SK-N-SH (cell line): ENCODE measurements around the gene GNG4. TPM values are rescaled to one million over a fixed set of nuclear protein-coding genes. Genes with fewer than 3 reads are reported as not detected.

Experiments used
- CTCF ChIA-PET: fragments of 300-600, 350-600 bp; formaldehyde crosslinking; extraction: SDS; loops from one replicate; lab custom pipeline; 2021; lab: Yijun Ruan, JAX
- POLR2A ChIA-PET: fragments of 350-600 bp; sonication (Branson Sonifier 250); formaldehyde crosslinking; extraction: SDS; loops from one replicate; lab custom pipeline; 2020; ENCODE audit warnings: antibody characterized with exemption, inconsistent platforms; lab: Yijun Ruan, JAX
- DNase-seq: peaks from one replicate; pipeline ENCODE4 v3.0.0; 2012
- H2AFZ ChIP-seq: fragments of 200-600 bp; sonication (generic); 2 replicates; pipeline ENCODE4 v1.8.1; 2016; ENCODE audit warnings: antibody characterized with exemption, mild to moderate bottlenecking, low read depth
- H3F3A ChIP-seq: fragments of 200-600 bp; sonication (generic); replicated peaks from 2 replicates; pipeline ENCODE3; 2016; ENCODE audit warnings: antibody characterized with exemption, mild to moderate bottlenecking; ENCODE audit not compliant: insufficient read depth
- H3K27ac ChIP-seq, 2 experiments: fragments of 200-500 bp in 1 of 2; fragments of 200-600 bp in 1 of 2; sonication (Bioruptor generic) in 1 of 2; sonication (generic), shearing (Covaris generic) in 1 of 2; 2 replicates each; pipeline versions ENCODE4 v1.5.1 to v1.6.1; 2014 to 2016; ENCODE audit warnings: low read depth in 2 of 2, inconsistent platforms in 1 of 2, low read length in 1 of 2, mild to moderate bottlenecking in 1 of 2, mixed read lengths in 1 of 2
- H3K27me3 ChIP-seq: fragments of 200-600 bp; sonication (generic), shearing (Covaris generic); 2 replicates; pipeline ENCODE4 v1.6.1; 2016; ENCODE audit warnings: mixed run types; ENCODE audit not compliant: insufficient read depth
- H3K36me3 ChIP-seq, 2 experiments: fragments of 200-500 bp in 1 of 2; fragments of 200-600 bp in 1 of 2; sonication (Bioruptor generic) in 1 of 2; sonication (generic) in 1 of 2; replicated peaks in 1 of 2; 2 replicates each; pipeline versions ENCODE3 to v1.5.1; 2014 to 2016; ENCODE audit warnings: low read length in 1 of 2, mild to moderate bottlenecking in 1 of 2; ENCODE audit not compliant: insufficient read depth in 2 of 2, control insufficient read depth in 1 of 2
- H3K4me1 ChIP-seq, 2 experiments: fragments of 200-500 bp in 1 of 2; fragments of 200-600 bp in 1 of 2; sonication (Bioruptor generic) in 1 of 2; sonication (generic), shearing (Covaris generic) in 1 of 2; 2 replicates each; pipeline versions ENCODE4 v1.5.1 to v1.6.1; 2014 to 2016; ENCODE audit warnings: low read depth in 1 of 2, low read length in 1 of 2, mixed run types in 1 of 2; ENCODE audit not compliant: insufficient read depth in 2 of 2, control insufficient read depth in 1 of 2
- H3K4me2 ChIP-seq: fragments of 200-600 bp; sonication (generic), shearing (Covaris generic); 2 replicates; pipeline ENCODE4 v1.6.1; 2017; ENCODE audit warnings: mixed run types
- H3K4me3 ChIP-seq, 2 experiments: fragments of 200-500 bp in 1 of 2; fragments of 200-600 bp in 1 of 2; sonication (Bioruptor generic) in 1 of 2; sonication (generic), shearing (Covaris generic) in 1 of 2; 2 replicates each; pipeline versions ENCODE4 v1.5.1 to v1.8.1; 2014 to 2016; ENCODE audit warnings: low read depth in 2 of 2, inconsistent platforms in 1 of 2, low read length in 1 of 2, mild to moderate bottlenecking in 1 of 2, mixed read lengths in 1 of 2, moderate library complexity in 1 of 2
- H3K79me2 ChIP-seq: fragments of 200-600 bp; sonication (generic); 2 replicates; pipeline ENCODE4 v1.8.1; 2017; ENCODE audit warnings: mild to moderate bottlenecking; ENCODE audit not compliant: insufficient read depth
- H3K9ac ChIP-seq: fragments of 200-600 bp; sonication (generic); 2 replicates; pipeline ENCODE4 v1.6.1; 2017; ENCODE audit warnings: mixed run types
- H3K9me2 ChIP-seq: fragments of 200-600 bp; sonication (generic); 2 replicates; pipeline ENCODE4 v1.6.1; 2017; ENCODE audit warnings: mixed run types
- H3K9me3 ChIP-seq: fragments of 200-600 bp; sonication (generic); 2 replicates; pipeline ENCODE4 v1.6.1; 2017; ENCODE audit warnings: mixed run types, mild to moderate bottlenecking, moderate library complexity
- H4K20me1 ChIP-seq: fragments of 200-600 bp; sonication (generic); 2 replicates; pipeline ENCODE4 v1.6.1; 2017; ENCODE audit warnings: mild to moderate bottlenecking, mixed run types; ENCODE audit not compliant: insufficient read depth
- CHD2 ChIP-seq: fragments of 150-350 bp; IDR thresholded peaks from 2 replicates; pipeline ENCODE4 v1.6.1; 2018; ENCODE audit warnings: low read length; ENCODE audit not compliant: partially characterized antibody
- ELF1 ChIP-seq: IDR thresholded peaks from 2 replicates; pipeline ENCODE4 v1.4.0; 2012
- EP300 ChIP-seq, 2 experiments: IDR thresholded peaks; 2 replicates each; pipeline versions ENCODE4 v1.4.0 to v1.6.1; 2012; ENCODE audit warnings: borderline replicate concordance in 1 of 2, low read depth in 1 of 2, low read length in 1 of 2
- FOXM1 ChIP-seq: IDR thresholded peaks from 2 replicates; pipeline ENCODE4 v1.4.0; 2012; ENCODE audit warnings: low read depth, mild to moderate bottlenecking
- GATA2 ChIP-seq: sonication (generic); formaldehyde crosslinking; IDR thresholded peaks from 2 replicates; pipeline ENCODE4 v1.5.0; 2020; ENCODE audit warnings: mild to moderate bottlenecking, missing genetic modification reagents
- MEF2A ChIP-seq: IDR thresholded peaks from 2 replicates; pipeline ENCODE4 v1.4.0; 2012; ENCODE audit warnings: low read depth, borderline replicate concordance
- NFIC ChIP-seq: IDR thresholded peaks from 2 replicates; pipeline ENCODE4 v1.4.0; 2012; ENCODE audit warnings: borderline replicate concordance
- PBX3 ChIP-seq: IDR thresholded peaks from 2 replicates; pipeline ENCODE4; 2012
- POLR2AphosphoS5 ChIP-seq: IDR thresholded peaks from 2 replicates; pipeline ENCODE4 v1.6.1; 2012; ENCODE audit warnings: low read depth, low read length
- RFX5 ChIP-seq: IDR thresholded peaks from 2 replicates; pipeline ENCODE4 v1.6.1; 2012; ENCODE audit warnings: mild to moderate bottlenecking, improper control_type of control experiment, low read length
- SIN3A ChIP-seq: IDR thresholded peaks from 2 replicates; pipeline ENCODE4 v1.6.1; 2012; ENCODE audit warnings: low read depth, mild to moderate bottlenecking, low read length, moderate library complexity, borderline replicate concordance
- SMC3 ChIP-seq: IDR thresholded peaks from 2 replicates; pipeline ENCODE4 v1.6.1; 2012; ENCODE audit warnings: low read depth, low read length, improper control_type of control experiment
- TAF1 ChIP-seq: IDR thresholded peaks from 2 replicates; pipeline ENCODE4 v1.6.1; 2012; ENCODE audit warnings: low read depth, mild to moderate bottlenecking, low read length, moderate library complexity, borderline replicate concordance
- TEAD4 ChIP-seq: IDR thresholded peaks from 2 replicates; pipeline ENCODE4 v1.4.0; 2012; ENCODE audit warnings: mild to moderate bottlenecking, borderline replicate concordance; ENCODE audit not compliant: insufficient read depth
- USF1 ChIP-seq: IDR thresholded peaks from 2 replicates; pipeline ENCODE4 v1.4.0; 2012; ENCODE audit warnings: low read depth, borderline replicate concordance
- USF2 ChIP-seq: fragments of 150-350 bp; IDR thresholded peaks from 2 replicates; pipeline ENCODE4 v1.6.1; 2017; ENCODE audit warnings: antibody characterized with exemption, low read length, low read depth, borderline replicate concordance
- ZBTB33 ChIP-seq: IDR thresholded peaks from 2 replicates; pipeline ENCODE4 v1.4.0; 2012; ENCODE audit warnings: low read depth, borderline replicate concordance
- WGBS: methylation state at CpG from one replicate; pipeline ENCODE4 v1.1.6; 2017; ENCODE audit warnings: low lambda C conversion rate; 5-methylcytosine and 5-hydroxymethylcytosine counted together
- polyA plus RNA-seq, 3 experiments: library from polyadenylated mRNA; depleted of rRNA; stranded (reverse); fragments of >200 nt; gene quantifications; 2 replicates each; pipeline ENCODE4 v1.2.3, GENCODE V29; 2012

GNG4 gene
- polyA plus RNA-seq, 1 of the 3 experiments (the other 2 are of a cell fraction): 1.6 TPM

- Histone ChIP-seq H3K9me3 (no peaks in the 10 kb centered on the region), H3K9me2 (no peaks in the 10 kb centered on the region), H3K4me2 (no peak overlapping the region), H3K27ac (no peak overlapping the region), H4K20me1 (no peaks in the 10 kb centered on the region), H3F3A (no peaks in the 10 kb centered on the region), H3K27me3 (no peaks in the 10 kb centered on the region), H3K9ac (no peak overlapping the region), H3K4me1 (no peaks in the 10 kb centered on the region), H3K4me3 (no peak overlapping the region), H3K79me2 (no peaks in the 10 kb centered on the region), H3K36me3 (no peaks in the 10 kb centered on the region), H2AFZ (no peak overlapping the region)
- ChIA-PET CTCF (interaction anchor here (0.6 to 1.7 kb wide), 3 partner anchors 10 to 37 kb away, joined by 3 to 7 read pairs (median 3); no protein-coding TSS in a partner anchor), POLR2A (no interaction called here)
- no peak for TF ChIP-seq POLR2AphosphoS5
- no peak for TF ChIP-seq SMC3
- TF ChIP-seq RFX5: no peak
- TF ChIP-seq TAF1: no peak
- TF ChIP-seq CHD2: no peak
- no peak for TF ChIP-seq ELF1
- TF ChIP-seq USF1: no peak
- no peak for TF ChIP-seq GATA2
- TF ChIP-seq ZBTB33: no peak
- TF ChIP-seq SIN3A: no peak
- TF ChIP-seq FOXM1: no peak
- no peak for TF ChIP-seq MEF2A
- TF ChIP-seq TEAD4: no peak
- TF ChIP-seq EP300 (IDR thresholded peaks at IDR 0.05; ENCODE audit: borderline replicate concordance in 1 of 2, low read depth in 1 of 2, low read length in 1 of 2): no peak
- no peak for TF ChIP-seq NFIC
- no peak for TF ChIP-seq PBX3
- no peak for TF ChIP-seq USF2
- 90% methylated on average over 1 of the region's 1 CpG for WGBS
- DNase-seq: no peak
These were observed 86.0 kb downstream of the GNG4 start for GRCh38 chr1:235563513-235564061.
